Gastroesophageal sphincter (tissue), 4 donors: ENCODE measurements around the gene CACNA1C. TPM values are rescaled to one million over a fixed set of nuclear protein-coding genes. Genes with fewer than 3 reads are reported as not detected.

Experiments
- ATAC-seq: fragments of 150-250 bp; one replicate; pipeline ENCODE4 v1.9.1; 2016; ENCODE audit warnings: mild to moderate bottlenecking, moderate library complexity
- H3K27ac ChIP-seq, 4 donors: fragments of 200-600 bp; sonication (generic) in 3 of 4; 1 replicate in 3 of 4; 2 replicates in 1 of 4; pipeline ENCODE4 v1.5.1; 2016 to 2019
- H3K27me3 ChIP-seq: fragments of 200-600 bp; sonication (generic); one replicate; pipeline ENCODE4 v1.5.1; 2019
- H3K36me3 ChIP-seq, 2 donors: fragments of 200-600 bp; sonication (generic); one replicate each; pipeline ENCODE4 v1.5.1; 2019; ENCODE audit warnings: control low read depth in 1 of 2
- H3K4me1 ChIP-seq, 3 donors: fragments of 200-600 bp; sonication (generic); 1 replicate in 2 of 3; 2 replicates in 1 of 3; pipeline ENCODE4 v1.5.1; 2016 to 2019; ENCODE audit warnings: control low read depth in 2 of 3
- H3K4me3 ChIP-seq, 2 donors: fragments of 200-600 bp; sonication (generic); one replicate each; pipeline ENCODE4 v1.5.1; 2019; ENCODE audit warnings: mild to moderate bottlenecking in 1 of 2, moderate library complexity in 1 of 2
- H3K9me3 ChIP-seq, 3 donors: fragments of 200-600 bp; sonication (generic); one replicate each; pipeline ENCODE4 v1.5.1; 2017 to 2019; ENCODE audit warnings: control low read depth in 2 of 3
- CTCF ChIP-seq, 4 experiments: fragments of 200-600 bp in 2 of 4; fragments of 450-650 bp in 2 of 4; sonication (generic) in 1 of 4; IDR thresholded peaks; one replicate each; pipeline ENCODE4 v1.5.1; 2017 to 2019; ENCODE audit warnings: antibody characterized with exemption in 4 of 4, mild to moderate bottlenecking in 2 of 4, moderate library complexity in 2 of 4
- EP300 ChIP-seq: sonication (generic); formaldehyde crosslinking; IDR thresholded peaks from one replicate; pipeline ENCODE4 v1.6.1; 2017; ENCODE audit warnings: antibody characterized with exemption, mild to moderate bottlenecking
- POLR2A ChIP-seq, 2 donors: fragments of 450-650 bp; IDR thresholded peaks; one replicate each; pipeline ENCODE4 v1.6.1; 2017; ENCODE audit warnings: antibody characterized with exemption in 2 of 2, mild to moderate bottlenecking in 2 of 2, moderate library complexity in 1 of 2
- POLR2AphosphoS5 ChIP-seq: sonication (generic); formaldehyde crosslinking; IDR thresholded peaks from one replicate; pipeline ENCODE4 v1.6.1; 2017; ENCODE audit warnings: antibody characterized with exemption
- WGBS, 2 donors: methylation state at CpG; one replicate each; pipeline ENCODE4 v1.1.5; 2018; ENCODE audit warnings: low coverage in 1 of 2; 5-methylcytosine and 5-hydroxymethylcytosine counted together
- total RNA-seq, 4 donors: library from RNA; depleted of rRNA; stranded (reverse); fragments of >200 nt; gene quantifications; one replicate each; pipeline ENCODE4 v1.1.0, GENCODE V29; 2016

Gene CACNA1C
- total RNA-seq, 4 donors from 2014 or later = 22.9 to 96.2 (median 41.4) TPM

- TF ChIP-seq CTCF (IDR thresholded peaks at IDR 0.05) (no peak), EP300 (no peak), POLR2A (IDR thresholded peaks at IDR 0.05) (no peak), POLR2AphosphoS5 (no peak)
- no peak overlapping the region for H3K4me3 ChIP-seq
- H3K9me3 ChIP-seq = no peaks in the 10 kb centered on the region
- WGBS, 2 donors = 45 to 100% methylated on average over 1 to 12 of the region's 15 CpGs
- ATAC-seq = no peak
- peak overlapping the region in 3 of 4 donors; percentile 44 to 67 (median 50) for H3K27ac ChIP-seq
- peaks cover 16 to 92% (median 22%) of the 10 kb centered on the region in 3 donors for H3K4me1 ChIP-seq
- H3K27me3 ChIP-seq = no peaks in the 10 kb centered on the region
- H3K36me3 ChIP-seq = no peaks in the 10 kb centered on the region
These were observed 288.4 kb downstream of the CACNA1C start for GRCh38 chr12:2341051-2341751.

GRCh38 chr12:2341871-2342270 is 289.1 kb downstream of the CACNA1C start:
- Histone ChIP-seq H3K4me3 (no peak overlapping the region), H3K27ac (peak overlapping the region in 3 of 4 donors; percentile 44 to 67 (median 50)), H3K4me1 (peaks cover 11 to 92% (median 23%) of the 10 kb centered on the region in 3 donors), H3K27me3 (no peaks in the 10 kb centered on the region), H3K36me3 (no peaks in the 10 kb centered on the region), H3K9me3 (no peaks in the 10 kb centered on the region)
- TF ChIP-seq POLR2AphosphoS5 (peak; percentile 64), EP300 (no peak)
- WGBS, 2 donors = 41 to 46% methylated on average over 5 to 6 of the region's 7 CpGs
- peak; percentile 64 for ATAC-seq

GRCh38 chr12:2343681-2344080 is 290.9 kb downstream of the CACNA1C start:
- H3K4me3 ChIP-seq = no peak overlapping the region
- no peak for ATAC-seq
- 12 to 29% methylated on average over 4 of the region's 4 CpGs for WGBS, 2 donors
- H3K9me3 ChIP-seq = no peaks in the 10 kb centered on the region
- H3K36me3 ChIP-seq = no peaks in the 10 kb centered on the region
- H3K4me1 ChIP-seq = peaks cover 11 to 93% (median 38%) of the 10 kb centered on the region in 3 donors
- no peaks in the 10 kb centered on the region for H3K27me3 ChIP-seq
- TF ChIP-seq EP300 (no peak), POLR2AphosphoS5 (peak; percentile 46), POLR2A (IDR thresholded peaks at IDR 0.05) (no peak), CTCF (IDR thresholded peaks at IDR 0.05) (no peak)
- peak overlapping the region in 3 of 4 donors; percentile 37 to 57 (median 44) for H3K27ac ChIP-seq

GRCh38 chr12:2344476-2344875 is 291.7 kb downstream of the CACNA1C start:
- H3K27me3 ChIP-seq = no peaks in the 10 kb centered on the region
- no peak overlapping the region for H3K4me3 ChIP-seq
- no peak for ATAC-seq
- TF ChIP-seq EP300 = no peak
- TF ChIP-seq POLR2A (IDR thresholded peaks at IDR 0.05) = no peak
- TF ChIP-seq POLR2AphosphoS5 = no peak
- TF ChIP-seq CTCF (IDR thresholded peaks at IDR 0.05) = no peak
- no peaks in the 10 kb centered on the region for H3K9me3 ChIP-seq
- H3K27ac ChIP-seq = no peak overlapping the region
- H3K4me1 ChIP-seq = peaks cover 11 to 93% (median 45%) of the 10 kb centered on the region in 3 donors
- H3K36me3 ChIP-seq = no peaks in the 10 kb centered on the region
- WGBS, 2 donors = 88 to 100% methylated on average over 1 to 2 of the region's 2 CpGs

- WGBS, 2 donors = 24 to 46% methylated on average over 3 to 4 of the region's 4 CpGs
- no peaks in the 10 kb centered on the region for H3K27me3 ChIP-seq
- peaks cover 11 to 94% (median 45%) of the 10 kb centered on the region in 3 donors for H3K4me1 ChIP-seq
- no peaks in the 10 kb centered on the region for H3K9me3 ChIP-seq
- H3K4me3 ChIP-seq = no peak overlapping the region
- H3K27ac ChIP-seq = no peak overlapping the region
- TF ChIP-seq POLR2A (IDR thresholded peaks at IDR 0.05) = no peak
- TF ChIP-seq POLR2AphosphoS5 = no peak
- TF ChIP-seq EP300 = no peak
- no peak for TF ChIP-seq CTCF (IDR thresholded peaks at IDR 0.05)
- ATAC-seq = no peak
- no peaks in the 10 kb centered on the region for H3K36me3 ChIP-seq
These were observed 292.1 kb downstream of the CACNA1C start for GRCh38 chr12:2344885-2345284.
